GM19324 (cell line): ENCODE results near the gene IFNA4.
"Not testable (repeated sequence)": the region's sequence is repeated elsewhere in the genome, so short reads cannot be mapped to it uniquely, and the experiment has no call there.

ENCODE experiments used
- ATAC-seq: cut with Tn5 transposase; IDR thresholded peaks from one replicate; pipeline ENCODE4 v1.9.1; 2021; ENCODE audit warnings: mild to moderate bottlenecking, moderate library complexity; ENCODE audit not compliant: unreplicated experiment, low FRiP score

IFNA4 gene

GRCh38 chr9:21171351-21171750, 16.0 kb downstream of the IFNA4 start:
- ATAC-seq: no peak

- not testable (repeated sequence) for ATAC-seq
Measured at GRCh38 chr9:21166560-21166959, 20.8 kb downstream of the IFNA4 start, which contains the start of gene IFNA21. TSS of gene IFNA21 (minus strand) at chr9:21166660. CDS start at chr9:21166612, 48 bp downstream.

- no peak for ATAC-seq
Measured at GRCh38 chr9:21165516-21165915, 21.9 kb downstream of the IFNA4 start.

DNA sequence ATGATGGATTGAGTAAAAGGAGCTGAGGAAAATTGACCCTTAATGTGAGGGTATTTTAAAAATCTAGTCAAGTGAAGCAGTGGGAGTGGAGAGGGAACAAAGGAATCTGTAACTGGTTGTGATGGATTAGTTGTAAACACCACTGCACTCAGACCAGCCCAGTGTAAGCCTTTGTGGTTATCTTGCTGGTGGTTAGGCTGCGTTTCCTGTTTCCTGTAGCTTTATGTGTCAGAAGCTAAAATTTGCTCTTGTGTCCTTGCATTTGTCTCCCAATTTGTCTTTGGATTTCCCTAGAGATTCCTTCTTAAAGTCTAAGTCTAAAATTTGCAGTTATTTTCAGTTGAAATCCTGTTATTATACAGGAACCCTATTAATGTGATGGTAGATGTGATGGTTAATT, 27.2 kb downstream of the IFNA4 start:
- peak; percentile 68 for ATAC-seq

DNA sequence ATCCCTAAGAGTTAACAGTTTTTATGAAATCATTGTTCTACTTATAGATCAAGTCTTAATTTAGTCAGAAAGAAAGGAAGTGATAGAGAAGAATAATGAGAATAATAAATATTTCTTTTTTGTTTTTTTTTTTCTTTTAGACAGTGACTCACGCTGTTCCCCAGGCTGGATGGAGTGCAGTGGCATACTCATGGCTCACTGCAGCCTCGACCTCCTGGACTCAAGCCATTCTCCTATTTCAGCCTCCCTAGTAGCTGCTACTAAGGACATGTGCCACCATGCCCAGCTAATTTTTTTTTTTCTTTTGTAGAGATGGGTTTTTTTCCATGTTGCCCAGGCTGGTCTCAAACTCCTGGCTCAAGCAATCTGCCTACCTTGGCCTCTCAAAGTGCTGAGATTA, 31.9 kb downstream of the IFNA4 start:
- no peak for ATAC-seq

DNA sequence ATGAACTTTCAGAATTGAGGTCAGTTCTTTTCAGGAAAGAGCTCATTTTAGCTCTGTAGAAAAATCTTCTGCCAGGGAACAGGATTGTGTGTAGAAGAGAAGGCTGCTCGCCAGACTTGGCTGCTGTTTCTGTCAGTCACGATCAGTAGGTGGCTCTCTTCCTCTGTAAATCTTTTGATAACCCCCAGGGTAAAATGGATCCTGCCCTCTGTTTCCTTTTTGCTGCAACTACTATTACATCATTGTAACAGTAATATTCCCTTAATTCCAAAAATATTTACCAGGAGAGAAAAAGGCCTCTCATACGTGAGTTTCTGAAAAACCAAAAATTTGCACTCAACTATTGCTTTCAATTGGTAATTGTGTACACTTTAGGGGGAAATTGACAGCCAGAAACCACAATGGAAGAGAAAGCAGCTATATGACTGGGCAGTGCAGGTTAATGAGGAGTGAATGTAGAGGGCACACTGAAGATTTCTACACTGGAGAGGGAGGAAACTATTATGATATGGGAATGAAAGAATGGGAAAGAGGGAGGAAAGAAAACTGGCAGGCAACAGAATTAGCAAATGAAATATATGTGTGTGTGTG, 33.3 kb downstream of the IFNA4 start:
- ATAC-seq: peak; percentile 81

DNA sequence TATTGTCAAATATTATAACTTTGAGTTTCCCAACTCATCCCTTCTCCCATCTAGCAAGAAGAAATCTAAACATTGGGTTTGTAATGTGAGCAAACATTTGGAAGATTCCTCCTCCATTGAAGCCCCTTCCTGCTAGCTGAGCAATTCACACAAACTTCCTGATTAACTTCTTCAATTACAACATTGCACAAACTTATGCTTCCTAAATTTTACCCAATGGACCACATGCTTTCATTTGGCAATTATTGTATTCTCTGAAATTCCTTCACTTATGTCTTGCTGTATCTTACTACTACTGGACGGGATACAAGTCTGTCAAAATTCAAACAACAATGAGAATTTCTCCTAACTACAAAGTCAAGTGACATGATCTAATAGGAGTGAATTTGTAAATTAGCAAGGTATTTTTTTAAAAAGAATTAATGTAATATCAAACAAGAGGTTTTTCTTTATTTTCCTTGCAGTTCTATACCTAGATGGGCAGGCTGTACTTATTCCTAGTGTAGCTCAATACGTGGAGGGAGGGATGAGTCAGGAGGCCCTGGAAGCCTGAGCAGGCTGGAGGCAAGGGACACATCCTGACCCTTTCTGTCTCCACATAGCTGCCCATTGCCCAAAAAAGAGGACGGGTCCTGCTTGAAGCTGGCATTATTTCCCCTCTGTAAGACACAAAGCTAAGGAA, 33.9 kb downstream of the IFNA4 start:
- ATAC-seq: peak; percentile 34

DNA sequence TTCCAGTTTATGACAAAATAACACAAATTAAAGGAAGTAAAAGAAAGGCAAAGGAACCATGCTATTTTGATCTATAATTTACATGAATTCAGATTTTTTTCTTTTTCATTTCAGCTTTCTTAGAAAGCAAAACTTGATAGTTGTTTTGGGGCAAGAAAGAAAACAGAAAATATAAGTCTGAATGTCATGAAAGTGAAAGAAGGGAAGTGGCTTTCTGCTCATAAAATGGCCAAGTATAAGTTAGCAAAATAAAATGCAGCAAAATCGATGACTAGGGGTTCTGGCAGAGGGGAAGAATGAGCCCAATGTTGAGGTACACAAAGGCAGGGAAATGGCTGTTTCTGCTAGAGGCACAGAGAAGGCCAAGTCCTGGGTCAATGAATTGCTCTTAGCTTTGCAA, 42.8 kb downstream of the IFNA4 start:
- ATAC-seq: peak; percentile 73

DNA sequence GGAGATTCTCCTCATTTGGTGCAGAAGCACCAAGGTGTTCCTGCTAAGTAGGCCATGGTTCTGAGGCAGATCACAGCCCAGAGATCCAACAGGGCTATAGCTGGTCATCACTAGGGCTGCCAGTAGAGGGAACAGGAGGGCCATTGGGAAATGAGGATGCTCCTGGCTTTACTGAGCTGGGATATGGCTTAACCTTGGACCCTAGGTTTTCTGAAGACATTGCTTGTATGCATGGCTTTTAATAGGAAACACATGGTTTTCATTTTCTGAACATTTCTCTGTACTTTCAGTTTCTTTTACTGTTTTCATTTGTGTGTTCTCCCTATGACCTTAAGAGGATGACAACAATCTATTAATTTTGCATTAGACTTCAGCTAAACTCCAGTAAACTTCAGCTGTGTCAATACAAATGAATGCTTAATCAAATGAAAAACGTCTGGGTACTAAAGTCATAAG, 45.9 kb downstream of the IFNA4 start, which contains the start of gene IFNW1:
TSS of gene IFNW1 (minus strand) at position 406 of the 456 bp plus-strand sequence. CDS start at position 144, 262 bp downstream.
- ATAC-seq: no peak

GRCh38 chr9:21137020-21137419, 50.4 kb downstream of the IFNA4 start:
- ATAC-seq: no peak
